Naive thymus-derived CD8-positive, alpha-beta T cell (primary cell): Measurements from ENCODE around the gene B2M. TPM values are rescaled to one million over a fixed set of nuclear protein-coding genes. Genes with fewer than 3 reads are reported as not detected.
A peak's percentile ranks its signal among the peaks of the same experiment; 100 is the strongest.
"Not testable (repeated sequence)": the region's sequence is repeated elsewhere in the genome, so short reads cannot be mapped to it uniquely, and the experiment has no call there.

Experiments
- ATAC-seq, 2 donors: fragments of 150-1000 bp; cut with Tn5 transposase in 1 of 2; sonication (Bioruptor Pico), chemical (Tn5 transposase) in 1 of 2; 1 replicate in 1 of 2; 2 replicates in 1 of 2; pipeline ENCODE4 v1.10.0; 2021; ENCODE audit warnings: mild to moderate bottlenecking in 2 of 2, moderate library complexity in 2 of 2
- POLR2A ChIA-PET: fragments of 350-600 bp; sonication (Branson Sonifier 250); formaldehyde crosslinking; loops from one replicate; lab custom pipeline; 2021; ENCODE audit warnings: antibody characterized with exemption; lab: Charles Lee
- DNase-seq, 10 donors: peaks; one replicate each; pipeline versions ENCODE4 v3.0.0 to v3.0.0-alpha.2; 2020 to 2022
- H3K27ac Mint-ChIP-seq, 10 donors: one replicate each; pipeline ENCODE4 v1.8.0; 2020 to 2022; ENCODE audit warnings: mild to moderate bottlenecking in 10 of 10, mixed read lengths in 10 of 10, moderate library complexity in 4 of 10, inconsistent platforms in 1 of 10
- H3K27me3 Mint-ChIP-seq, 5 donors: one replicate each; pipeline ENCODE4 v1.8.0; 2021 to 2022; ENCODE audit warnings: mixed read lengths in 5 of 5
- H3K36me3 Mint-ChIP-seq, 3 donors: one replicate each; pipeline ENCODE4 v1.8.0; 2020 to 2022; ENCODE audit warnings: mixed read lengths in 3 of 3, mild to moderate bottlenecking in 2 of 3, inconsistent platforms in 1 of 3
- H3K4me1 Mint-ChIP-seq, 4 donors: one replicate each; pipeline ENCODE4 v1.8.0; 2021 to 2022; ENCODE audit warnings: mixed read lengths in 4 of 4
- H3K4me3 Mint-ChIP-seq, 10 donors: one replicate each; pipeline ENCODE4 v1.8.0; 2020 to 2022; ENCODE audit warnings: mild to moderate bottlenecking in 10 of 10, mixed read lengths in 10 of 10, moderate library complexity in 6 of 10, inconsistent platforms in 1 of 10
- H3K9me3 Mint-ChIP-seq, 9 donors: one replicate each; pipeline ENCODE4 v1.8.0; 2020 to 2022; ENCODE audit warnings: mixed read lengths in 9 of 9, mild to moderate bottlenecking in 3 of 9, inconsistent platforms in 1 of 9, moderate library complexity in 1 of 9
- polyA plus RNA-seq, 3 donors: library from polyadenylated mRNA; unstranded; fragments of 300-500 nt; fragmentation: Illumina TruSeq; gene quantifications; one replicate each; pipeline ENCODE4 v1.2.3, GENCODE V29; 2021
- total RNA-seq, 8 experiments: library from RNA in 2 of 8; stranded (reverse) in 2 of 8; gene quantifications; one replicate each; pipeline ENCODE4 v1.2.3 and lab custom pipeline; 2021 to 2026

B2M gene
- total and polyA plus RNA-seq, 5 experiments from 2014 or later, result 6,403 to 39,550 (median 25,152) TPM

DNA sequence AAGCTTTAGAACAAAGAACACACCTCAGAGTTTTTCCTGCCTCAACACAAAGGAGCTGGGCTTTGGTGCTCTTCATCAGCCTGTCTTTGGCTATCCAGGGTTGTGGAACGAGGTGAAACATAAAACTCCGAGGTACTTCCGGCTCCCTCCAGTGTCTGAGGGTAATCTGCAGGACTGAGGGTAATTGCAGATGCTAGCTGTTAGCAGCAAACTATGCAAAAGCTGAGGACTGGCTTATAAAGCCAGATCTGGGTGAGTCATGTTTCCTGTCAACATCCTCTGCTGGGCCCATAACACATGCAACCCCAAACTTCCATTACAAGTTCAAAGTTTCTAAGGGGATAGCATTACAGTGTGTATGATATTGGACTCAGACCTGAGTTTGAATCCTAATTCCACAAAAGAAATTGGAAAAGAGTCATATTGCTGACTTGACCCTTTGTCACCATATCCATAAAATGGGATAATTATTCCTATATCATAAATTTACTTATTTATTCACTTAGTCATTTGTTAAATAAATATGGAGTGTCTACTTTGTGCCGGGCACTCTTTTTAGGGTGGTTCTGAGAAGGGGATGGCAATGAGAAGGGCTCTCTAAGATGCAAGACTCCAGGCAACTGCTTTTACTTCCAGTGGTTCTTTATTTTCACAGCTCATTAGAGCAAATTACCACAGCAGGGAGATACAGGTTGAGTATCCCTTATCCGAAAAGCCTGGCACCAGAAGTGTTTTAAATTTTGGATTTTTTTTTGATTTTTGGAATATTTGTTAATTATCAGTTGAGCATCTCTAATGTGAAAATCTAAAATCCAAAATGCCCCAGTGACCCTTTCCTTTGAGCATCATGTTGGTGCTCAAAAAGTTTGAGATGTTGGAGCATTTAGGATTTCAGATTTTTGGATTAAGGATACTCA, 15.5 kb downstream of the B2M start:
- H3K27ac Mint-ChIP-seq, result peak overlapping the region; percentile 98 to 100 (median 99)
- DNase-seq, result peak; percentile 37 to 90 (median 77)
- H3K4me1 Mint-ChIP-seq, result peaks cover 25 to 83% (median 69%) of the 10 kb centered on the region in 4 donors
- peak; percentile 62 to 66 for ATAC-seq
- H3K4me3 Mint-ChIP-seq, result peak overlapping the region; percentile 91 to 100 (median 98)
- no peaks in the 10 kb centered on the region for H3K9me3 Mint-ChIP-seq
- no peaks in the 10 kb centered on the region for H3K27me3 Mint-ChIP-seq
- H3K36me3 Mint-ChIP-seq, result peaks cover 0 to 7% (median 0%) of the 10 kb centered on the region in 3 donors
- POLR2A ChIA-PET, result interaction anchor here (0.6 to 22.5 kb wide), 12 partner anchors 10 to 190 kb away, joined by 3 to 1743 read pairs (median 8); partner anchors contain the start of genes B2M, EIF3J, PATL2 and SPG11

GRCh38 chr15:44727485-44728231, 16.3 kb downstream of the B2M start:
- POLR2A ChIA-PET, result interaction anchor here (2.0 to 22.5 kb wide), 7 partner anchors 10 to 61 kb away, joined by 7 to 1743 read pairs (median 36); partner anchors contain the start of genes B2M, PATL2, SPG11 and TRIM69
- Mint-ChIP-seq H3K4me1 (peaks cover 29 to 84% (median 70%) of the 10 kb centered on the region in 4 donors), H3K27me3 (no peaks in the 10 kb centered on the region), H3K36me3 (peaks cover 0 to 15% (median 0%) of the 10 kb centered on the region in 3 donors), H3K27ac (peak overlapping the region; percentile 98 to 100 (median 99)), H3K4me3 (peak overlapping the region; percentile 31 to 100 (median 98)), H3K9me3 (no peaks in the 10 kb centered on the region)
- no peak for DNase-seq
- no peak for ATAC-seq

DNA sequence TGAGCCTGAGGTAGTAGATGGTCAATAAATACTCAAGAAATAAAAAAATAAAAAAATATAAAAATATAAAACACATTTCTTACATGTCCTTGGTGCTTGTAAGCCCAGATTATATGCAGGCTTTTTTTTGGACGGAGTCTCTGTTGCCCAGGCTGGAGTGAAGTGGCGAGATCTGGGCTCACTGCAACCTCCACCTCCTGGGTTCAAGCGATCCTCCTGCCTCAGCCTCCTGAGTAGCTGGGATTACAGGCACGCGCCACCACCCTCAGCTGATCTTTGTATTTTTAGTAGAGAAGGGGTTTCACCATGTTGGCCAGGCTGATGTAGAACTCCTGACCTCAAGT, 16.9 kb downstream of the B2M start:
- peaks cover 0 to 15% (median 0%) of the 10 kb centered on the region in 3 donors for H3K36me3 Mint-ChIP-seq
- peak overlapping the region; percentile 97 to 100 (median 99) for H3K4me3 Mint-ChIP-seq
- H3K9me3 Mint-ChIP-seq, H3K27me3 Mint-ChIP-seq, DNase-seq, ATAC-seq: not testable (repeated sequence)
- peaks cover 29 to 83% (median 71%) of the 10 kb centered on the region in 4 donors for H3K4me1 Mint-ChIP-seq
- H3K27ac Mint-ChIP-seq, result peak overlapping the region; percentile 98 to 100 (median 99)
- POLR2A ChIA-PET, result interaction anchor here (0.6 to 22.5 kb wide), 10 partner anchors 9 to 191 kb away, joined by 3 to 1743 read pairs (median 13); partner anchors contain the start of genes B2M, EIF3J, PATL2 and SPG11

DNA sequence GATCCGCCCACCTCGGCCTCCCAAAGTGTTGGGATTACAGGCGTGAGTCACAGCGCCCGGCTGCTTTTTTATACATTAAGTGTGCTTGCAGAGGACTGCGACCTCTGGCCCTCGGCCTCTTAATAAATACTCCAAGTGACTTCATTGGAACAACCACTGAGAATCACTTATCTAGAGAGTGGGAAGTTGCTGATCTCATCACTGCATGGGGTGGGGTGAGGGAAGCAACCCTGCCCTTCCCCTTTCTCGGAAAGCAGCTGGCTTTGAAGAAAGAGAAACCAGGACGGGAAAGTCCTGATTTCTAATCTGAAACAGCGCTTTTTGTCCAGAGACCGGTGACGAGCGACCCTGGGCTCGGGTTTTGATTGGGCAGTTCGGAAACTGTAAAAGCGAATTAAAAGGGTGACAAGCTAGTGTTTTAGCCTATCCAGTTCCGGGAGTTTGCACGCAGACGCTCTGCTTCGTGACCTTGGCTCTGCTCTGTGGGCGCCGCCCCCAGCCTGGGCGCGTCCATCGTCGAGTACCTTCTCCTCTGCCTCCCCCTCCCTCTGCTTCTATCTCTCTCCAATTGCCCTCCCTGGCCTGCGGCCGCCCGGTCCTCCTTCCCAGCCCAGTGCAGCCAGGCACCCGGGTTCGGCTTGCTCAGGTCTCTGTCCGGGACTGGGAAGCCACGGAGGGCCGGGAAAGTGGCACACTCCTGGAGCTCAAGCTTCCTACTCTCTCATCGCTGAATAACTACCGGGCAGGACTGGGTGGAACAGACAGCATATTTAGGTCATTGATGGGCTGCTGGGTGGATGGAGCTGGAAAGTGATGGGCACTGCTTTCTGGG, 17.5 kb downstream of the B2M start:
- peaks cover 29 to 83% (median 72%) of the 10 kb centered on the region in 4 donors for H3K4me1 Mint-ChIP-seq

DNA sequence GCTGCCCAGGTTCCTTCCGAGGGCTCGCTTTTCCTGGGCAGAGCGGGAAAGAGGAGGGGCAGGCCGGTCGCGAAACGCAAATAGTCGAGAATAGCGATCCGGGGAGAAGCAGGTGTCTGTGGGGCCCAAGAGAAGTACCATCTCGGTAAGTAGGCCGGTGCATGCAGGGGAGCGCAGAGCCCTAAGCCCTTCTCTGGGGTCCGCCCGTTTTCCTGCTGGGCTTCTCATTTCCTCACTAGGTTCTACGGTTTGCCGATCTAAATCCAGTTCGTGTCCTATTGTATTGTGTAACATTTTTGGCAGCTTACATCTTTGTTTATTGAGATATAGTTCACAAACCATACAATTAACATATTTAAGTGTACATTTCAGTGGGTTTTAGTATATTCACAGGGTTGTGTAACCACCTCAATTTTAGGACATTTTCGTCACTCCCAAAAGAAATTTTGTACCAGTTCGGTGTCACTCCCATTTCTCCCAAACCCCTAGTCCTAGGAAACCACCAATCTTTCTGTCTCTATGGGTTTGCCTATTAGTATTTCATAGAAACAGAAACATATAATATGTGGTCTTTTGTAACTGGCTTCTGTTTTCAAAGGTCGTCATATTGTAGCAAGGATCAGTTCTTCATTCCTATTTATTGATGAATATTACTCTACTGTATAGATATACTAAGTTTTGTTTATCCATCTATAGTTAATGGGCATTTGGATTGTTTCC, 18.3 kb downstream of the B2M start:
- H3K27ac Mint-ChIP-seq, result peak overlapping the region; percentile 98 to 100 (median 99)
- H3K27me3 Mint-ChIP-seq, result no peaks in the 10 kb centered on the region
- peaks cover 26 to 80% (median 70%) of the 10 kb centered on the region in 4 donors for H3K4me1 Mint-ChIP-seq
- POLR2A ChIA-PET, result interaction anchor here (0.7 to 22.5 kb wide), 9 partner anchors 8 to 193 kb away, joined by 4 to 1743 read pairs (median 18); partner anchors contain the start of genes B2M, EIF3J, PATL2 and SPG11
- H3K4me3 Mint-ChIP-seq, result peak overlapping the region; percentile 97 to 100 (median 99)
- H3K36me3 Mint-ChIP-seq, result peaks cover 0 to 17% (median 0%) of the 10 kb centered on the region in 3 donors
- DNase-seq (peak in 3 of 10 donors; percentile 14 to 49 (median 44)), ATAC-seq (peak; percentile 14 to 16)
- H3K9me3 Mint-ChIP-seq, result no peaks in the 10 kb centered on the region

More for the DNA sequence above, 17.5 kb downstream of the B2M start:
- Mint-ChIP-seq H3K36me3 (peaks cover 0 to 17% (median 0%) of the 10 kb centered on the region in 3 donors), H3K9me3 (no peaks in the 10 kb centered on the region), H3K27me3 (no peaks in the 10 kb centered on the region), H3K27ac (peak overlapping the region; percentile 98 to 100 (median 99)), H3K4me3 (peak overlapping the region; percentile 97 to 100 (median 99))
- peak; percentile 80 to 97 (median 96) for DNase-seq
- ATAC-seq, result peak; percentile 78 to 85
- POLR2A ChIA-PET, result interaction anchor here (0.6 to 22.5 kb wide), 11 partner anchors 8 to 192 kb away, joined by 3 to 1743 read pairs (median 8); partner anchors contain the start of genes B2M, EIF3J, PATL2 and SPG11

GRCh38 chr15:44734839-44735481, 23.6 kb downstream of the B2M start:
- POLR2A ChIA-PET, result interaction anchor here (1.3 to 22.5 kb wide), 9 partner anchors 7 to 150 kb away, joined by 3 to 1743 read pairs (median 21); partner anchors contain the start of genes B2M, PATL2 and SPG11
- peak overlapping the region; percentile 95 to 100 (median 98) for H3K27ac Mint-ChIP-seq
- no peaks in the 10 kb centered on the region for H3K9me3 Mint-ChIP-seq
- no peaks in the 10 kb centered on the region for H3K27me3 Mint-ChIP-seq
- H3K4me1 Mint-ChIP-seq, result peaks cover 34 to 79% (median 73%) of the 10 kb centered on the region in 4 donors
- H3K36me3 Mint-ChIP-seq, result peaks cover 0 to 17% (median 0%) of the 10 kb centered on the region in 3 donors
- peak overlapping the region; percentile 68 to 94 (median 86) for H3K4me3 Mint-ChIP-seq
- DNase-seq (no peak), ATAC-seq (peak in 1 of 2 donors; percentile 29)

- Mint-ChIP-seq H3K4me1 (peaks cover 31 to 80% (median 75%) of the 10 kb centered on the region in 4 donors), H3K27ac (peak overlapping the region; percentile 95 to 100 (median 98)), H3K36me3 (peaks cover 0 to 17% (median 0%) of the 10 kb centered on the region in 3 donors)
Observed at GRCh38 chr15:44735482-44736180, 24.3 kb downstream of the B2M start.

GRCh38 chr15:44736181-44736765, 25.0 kb downstream of the B2M start, which contains the start of gene TRIM69:
Gene TRIM69, plus strand, starts transcription at chr15:44736528. Its CDS starts 177 bp downstream, at chr15:44736705.
- peaks cover 0 to 15% (median 0%) of the 10 kb centered on the region in 3 donors for H3K36me3 Mint-ChIP-seq
- DNase-seq (no peak), ATAC-seq (peak; percentile 51)
- no peaks in the 10 kb centered on the region for H3K27me3 Mint-ChIP-seq
- H3K4me1 Mint-ChIP-seq, result peaks cover 29 to 75% (median 72%) of the 10 kb centered on the region in 4 donors
- H3K27ac Mint-ChIP-seq, result peak within 1 kb of the TSS; percentile 95 to 100 (median 98)
- peaks cover 0 to 2% (median 0%) of the 10 kb centered on the region in 9 donors for H3K9me3 Mint-ChIP-seq
- H3K4me3 Mint-ChIP-seq, result peak within 1 kb of the TSS; percentile 68 to 94 (median 86)
- POLR2A ChIA-PET, result interaction anchor here (0.5 to 22.5 kb wide), 17 partner anchors 8 to 200 kb away, joined by 3 to 1743 read pairs (median 5); partner anchors contain the start of genes B2M, EIF3J, PATL2 and SPG11

More at GRCh38 chr15:44735482-44736180, 24.3 kb downstream of the B2M start:
- peak; percentile 65 to 69 for ATAC-seq
- Mint-ChIP-seq H3K4me3 (peak overlapping the region; percentile 68 to 94 (median 86)), H3K27me3 (no peaks in the 10 kb centered on the region), H3K9me3 (peaks cover 0 to 2% (median 0%) of the 10 kb centered on the region in 9 donors)
- no peak for DNase-seq
- POLR2A ChIA-PET, result interaction anchor here (0.5 to 22.5 kb wide), 16 partner anchors 8 to 199 kb away, joined by 3 to 1743 read pairs (median 6); partner anchors contain the start of genes B2M, EIF3J, PATL2 and SPG11
